K562 (cell line): ENCODE results near the gene G6PC3. TPM values are rescaled to one million over a fixed set of nuclear protein-coding genes. Genes with fewer than 3 reads are reported as not detected.

ENCODE experiments used
- CEBPB ChIP-seq: fragments of 450-650 bp; IDR thresholded peaks from 2 replicates; pipeline ENCODE4 v1.6.1; 2016; ENCODE audit warnings: missing genetic modification characterization, missing compliant biosample characterization
- DEAF1 ChIP-seq: fragments of 450-650 bp; formaldehyde crosslinking; IDR thresholded peaks from 2 replicates; pipeline ENCODE4 v1.4.0; 2020; ENCODE audit warnings: mild to moderate bottlenecking, moderate library complexity
- ELF4 ChIP-seq: fragments of 450-650 bp; formaldehyde crosslinking; IDR thresholded peaks from 2 replicates; pipeline ENCODE4 v1.4.0; 2022; ENCODE audit warnings: missing genetic modification characterization
- GABPB1 ChIP-seq: sonication (generic); formaldehyde crosslinking; IDR thresholded peaks from 2 replicates; pipeline ENCODE4 v1.8.0; 2022; ENCODE audit warnings: mild to moderate bottlenecking, missing genetic modification reagents
- LCOR ChIP-seq: sonication (generic); formaldehyde crosslinking; IDR thresholded peaks from 2 replicates; pipeline ENCODE4 v1.8.0; 2022; ENCODE audit warnings: mild to moderate bottlenecking, missing genetic modification reagents
- MCM5 ChIP-seq: fragments of 450-650 bp; IDR thresholded peaks from 2 replicates; pipeline ENCODE4 v1.6.1; 2016; ENCODE audit warnings: low read depth
- NUFIP1 ChIP-seq: fragments of 450-650 bp; IDR thresholded peaks from 2 replicates; pipeline ENCODE4 v1.6.1; 2018; ENCODE audit not compliant: partially characterized antibody
- POLR2H ChIP-seq: IDR thresholded peaks from 2 replicates; pipeline ENCODE4 v1.6.1; 2016; ENCODE audit warnings: missing genetic modification characterization, low read depth, mild to moderate bottlenecking, control low read depth, missing compliant biosample characterization, moderate library complexity
- RBM39 ChIP-seq: fragments of 200-400 bp; formaldehyde crosslinking; optimal IDR thresholded peaks from 2 replicates; pipeline ENCODE3; 2018; ENCODE audit warnings: low read depth, low read length
- SAFB2 ChIP-seq: fragments of 200-400 bp; formaldehyde crosslinking; IDR thresholded peaks from 2 replicates; pipeline ENCODE4 v1.6.1; 2018; ENCODE audit warnings: borderline replicate concordance, low read length, low read depth, moderate library complexity; ENCODE audit not compliant: severe bottlenecking
- SMAD2 ChIP-seq: fragments of 150-350 bp; IDR thresholded peaks from 2 replicates; pipeline ENCODE4 v1.6.1; 2014; ENCODE audit warnings: low read depth, mild to moderate bottlenecking, low read length
- THRA ChIP-seq: fragments of 450-650 bp; IDR thresholded peaks from 2 replicates; pipeline ENCODE4 v1.6.1; 2017; ENCODE audit warnings: mild to moderate bottlenecking, moderate library complexity
- ZNF318 ChIP-seq, 2 experiments: fragments of 450-650 bp; IDR thresholded peaks; 2 replicates each; pipeline ENCODE4 v1.6.1; 2016; ENCODE audit warnings: mild to moderate bottlenecking in 2 of 2, borderline replicate concordance in 1 of 2, low read depth in 1 of 2, moderate library complexity in 1 of 2
- ZNF57 ChIP-seq: fragments of 450-650 bp; formaldehyde crosslinking; IDR thresholded peaks from 2 replicates; pipeline ENCODE4 v1.4.0; 2020; ENCODE audit warnings: mild to moderate bottlenecking, moderate library complexity
- ZNF696 ChIP-seq: fragments of 250-450 bp; sonication (Bioruptor Pico); conservative IDR thresholded peaks from 2 replicates; pipeline ENCODE4 v1.4.0; 2020; ENCODE audit warnings: mild to moderate bottlenecking, moderate library complexity
- polyA plus RNA-seq, 8 experiments: library from polyadenylated mRNA; depleted of rRNA in 4 of 8; stranded (reverse) in 5 of 8; unstranded in 3 of 8; fragments of >200 nt; fragmentation: Nextera tagmentation in 2 of 8; fragmentation: Illumina TruSeq in 1 of 8; extraction: Ambion mirVana in 2 of 8; extraction: Trizol in 1 of 8; gene quantifications; 2 replicates each; pipeline versions ENCODE4 v1.2.1 to v1.2.3, GENCODE V29; 2011 to 2014; ENCODE audit warnings: inconsistent platforms in 1 of 8, missing spikeins in 1 of 8
- total RNA-seq, 7 experiments: library from RNA; depleted of rRNA in 6 of 7; stranded (reverse); fragments of >200 nt in 6 of 7; fragmentation: Illumina TruSeq in 2 of 7; extraction: Trizol in 2 of 7; gene quantifications; 2 replicates each; pipeline versions ENCODE4 v1.2.1 to v1.2.3, GENCODE V29; 2011 to 2021; ENCODE audit warnings: low replicate concordance in 1 of 7
- TF ChIP-seq, protein P1 (sequence below): fragments of 450-650 bp; formaldehyde crosslinking; IDR thresholded peaks from 2 replicates; pipeline ENCODE4 v1.4.0; 2022; ENCODE audit warnings: mild to moderate bottlenecking, moderate library complexity

Gene G6PC3
- total and polyA plus RNA-seq, 9 of the 15 experiments (the other 6 are each of a cell fraction or from before 2014, with no cell fraction given): 10.4 to 57.8 (median 31.1) TPM

DNA sequence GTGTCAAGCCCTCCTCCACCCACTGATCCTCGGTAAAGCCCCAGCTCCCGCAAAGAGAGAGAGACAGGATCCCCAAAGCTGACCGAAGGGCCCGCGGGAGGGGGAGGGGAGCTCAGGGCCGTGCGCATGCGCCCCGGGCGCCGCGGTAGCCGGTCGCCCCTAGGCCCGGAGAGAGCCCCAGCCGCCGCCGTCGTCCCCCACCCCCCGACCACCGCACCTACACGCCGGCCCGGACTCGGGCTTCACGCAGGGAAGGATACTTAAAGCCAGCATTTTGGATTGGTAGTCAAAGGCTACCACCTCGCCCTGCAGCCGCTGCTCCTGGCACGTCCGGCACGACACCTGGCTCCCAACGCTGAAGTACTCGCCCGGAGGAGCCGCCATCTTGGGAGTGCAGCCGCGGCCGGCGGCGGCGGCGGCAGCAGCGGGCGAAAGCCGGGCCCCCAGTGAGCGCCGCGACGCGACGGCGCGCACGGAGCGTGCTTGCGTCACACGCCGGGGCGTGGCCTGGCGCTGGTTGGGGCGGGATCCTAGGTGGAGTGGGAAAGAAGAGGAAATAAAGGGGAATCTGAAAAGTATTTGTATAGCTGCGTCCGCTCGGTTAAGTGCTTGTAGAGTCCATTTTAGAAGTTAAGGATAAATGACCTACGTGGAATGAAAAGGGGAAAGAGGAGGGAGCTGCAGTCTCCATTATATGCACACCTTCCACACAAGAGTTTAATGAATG lies 4.2 kb upstream of the G6PC3 start, which contains the start of gene LSM12 (continued):
- TF ChIP-seq, protein P1, sequence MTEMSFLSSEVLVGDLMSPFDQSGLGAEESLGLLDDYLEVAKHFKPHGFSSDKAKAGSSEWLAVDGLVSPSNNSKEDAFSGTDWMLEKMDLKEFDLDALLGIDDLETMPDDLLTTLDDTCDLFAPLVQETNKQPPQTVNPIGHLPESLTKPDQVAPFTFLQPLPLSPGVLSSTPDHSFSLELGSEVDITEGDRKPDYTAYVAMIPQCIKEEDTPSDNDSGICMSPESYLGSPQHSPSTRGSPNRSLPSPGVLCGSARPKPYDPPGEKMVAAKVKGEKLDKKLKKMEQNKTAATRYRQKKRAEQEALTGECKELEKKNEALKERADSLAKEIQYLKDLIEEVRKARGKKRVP (CRISPR knock-in tag): no peak
- 0 out of 2 replicates have a peak, but pooled peaks have one; percentile 19 for TF ChIP-seq LCOR (CRISPR knock-in tag)
- TF ChIP-seq THRA: no peak
- TF ChIP-seq GABPB1 (CRISPR knock-in tag): no peak
- no peak for TF ChIP-seq DEAF1 (CRISPR knock-in tag)
- TF ChIP-seq NUFIP1: no peak
- no peak for TF ChIP-seq ZNF318 (IDR thresholded peaks at IDR 0.05; ENCODE audit: borderline replicate concordance in 1 of 2, low read depth in 1 of 2)
- TF ChIP-seq ELF4 (CRISPR knock-in tag): no peak
- no peak for TF ChIP-seq ZNF696
- TF ChIP-seq MCM5: no peak
- TF ChIP-seq ZNF57 (CRISPR knock-in tag): no peak
- TF ChIP-seq RBM39: no peak
- TF ChIP-seq POLR2H (tag): peak; percentile 87
- no peak for TF ChIP-seq SMAD2
- no peak for TF ChIP-seq SAFB2
- TF ChIP-seq CEBPB: no peak
